Measurements from ENCODE around the gene MYH15. TPM values are rescaled to one million over a fixed set of nuclear protein-coding genes. Genes with fewer than 3 reads are reported as not detected.

The MYH15 gene
- total and polyA plus RNA-seq, 10 of the 15 experiments (the other 5 are each of a cell fraction or from before 2014, with no cell fraction given): 0.05 to 0.27 (median 0.09) TPM; not detected in 1

GRCh38 chr3:108441071-108441507 is 69.3 kb downstream of the MYH15 start:
- H3K4me2 ChIP-seq (ENCODE audit: control insufficient read depth, insufficient read depth): no peak overlapping the region
- ATAC-seq (no peak), FAIRE-seq (no peak), DNase-seq (ENCODE audit: low read depth, low spot score) (no peak)
- no peaks in the 10 kb centered on the region for H3K27me3 ChIP-seq (replicated peaks in 1 of 2; ENCODE audit: control insufficient read depth in 2 of 2, insufficient read depth in 2 of 2, low read length in 1 of 2)
- peaks cover 4% of the 10 kb centered on the region; the same call in 2 of the 3 replicates for H3K9me3 ChIP-seq (replicated peaks; ENCODE audit: control insufficient read depth, insufficient read depth, low read length)
- WGBS (ENCODE audit: insufficient coverage, insufficient replicate concordance, low lambda C conversion rate, missing lambda C conversion rate): 78% methylated on average over 7 of the region's 7 CpGs
- ChIA-PET CTCF (interaction anchor here (1.1 kb wide), 1 partner anchor 15 kb away, joined by 3 read pairs; no protein-coding TSS in a partner anchor), SMC1A (ENCODE audit: uncharacterized antibody, unreplicated experiment) (interaction anchor here (0.7 to 2.6 kb wide), 2 partner anchors 13 to 37 kb away, joined by 3 to 8 read pairs; no protein-coding TSS in a partner anchor), RAD21 (ENCODE audit: unreplicated experiment) (interaction anchor here (0.6 to 1.3 kb wide), 2 partner anchors 114 to 288 kb away, joined by 3 read pairs; no protein-coding TSS in a partner anchor), POLR2A (no interaction called here)
- H2AFZ ChIP-seq (ENCODE audit: control insufficient read depth, low read depth, low read length): no peak overlapping the region
- TF ChIP-seq ATF3 (IDR thresholded peaks at IDR 0.05; ENCODE audit: borderline replicate concordance, extremely low read depth, low read depth, low read length) (no peak), EGR1 (IDR thresholded peaks at IDR 0.05; ENCODE audit: borderline replicate concordance in 1 of 2, low read depth in 2 of 2, low read length in 2 of 2) (no peak), SIN3A (IDR thresholded peaks at IDR 0.05; ENCODE audit: low read depth, low read length) (no peak), SPI1 (IDR thresholded peaks at IDR 0.05; ENCODE audit: borderline replicate concordance, insufficient read depth, low read depth, low read length) (no peak), ZSCAN29 (IDR thresholded peaks at IDR 0.05) (no peak), HCFC1 (IDR thresholded peaks at IDR 0.05; ENCODE audit: low read length) (no peak), PAX8 (IDR thresholded peaks at IDR 0.05) (no peak), PKNOX1 (IDR thresholded peaks at IDR 0.05) (no peak), CREM (IDR thresholded peaks at IDR 0.05; ENCODE audit: low read depth) (no peak), IRF4 (IDR thresholded peaks at IDR 0.05; ENCODE audit: low read depth, low read length) (no peak), LARP7 (IDR thresholded peaks at IDR 0.05) (no peak), MYC (IDR thresholded peaks at IDR 0.05; ENCODE audit: insufficient read depth, insufficient read length, insufficient replicate concordance, low read length, severe bottlenecking) (no peak), POLR2A (IDR thresholded peaks at IDR 0.05; ENCODE audit: low read depth, low read length) (no peak), FOXK2 (IDR thresholded peaks at IDR 0.05) (no peak), SMAD1 (IDR thresholded peaks at IDR 0.05; ENCODE audit: low read depth, partially characterized antibody) (no peak), TAF1 (IDR thresholded peaks at IDR 0.05; ENCODE audit: borderline replicate concordance, low read depth, low read length) (no peak), TCF7 (IDR thresholded peaks at IDR 0.05; ENCODE audit: borderline replicate concordance) (no peak), IRF5 (IDR thresholded peaks at IDR 0.05; ENCODE audit: borderline replicate concordance) (no peak)
- no peaks in the 10 kb centered on the region for H3K79me2 ChIP-seq (ENCODE audit: control insufficient read depth, insufficient read depth, low read length)
- in situ Hi-C loops (cut with MboI): no loop called here
- no peak overlapping the region for H3K27ac ChIP-seq (ENCODE audit: control insufficient read depth, insufficient read depth)
- H3K4me1 ChIP-seq (ENCODE audit: control insufficient read depth, insufficient read depth, low read length): no peaks in the 10 kb centered on the region
- no TSS peak for BruUV-seq (replicated peaks)
- H3K9ac ChIP-seq (ENCODE audit: control insufficient read depth, insufficient read depth, low read length): no peak overlapping the region
- no peak overlapping the region for H3K4me3 ChIP-seq
- intact Hi-C loops (cut with micrococcal nuclease; ENCODE audit: unreplicated experiment): no loop called here
- no peaks in the 10 kb centered on the region for H3K36me3 ChIP-seq (ENCODE audit: control insufficient read depth in 2 of 2, insufficient read depth in 2 of 2, low read length in 1 of 2)
- H4K20me1 ChIP-seq (ENCODE audit: control insufficient read depth, insufficient read depth): no peaks in the 10 kb centered on the region

Data from GM12878 (cell line).